DND-41 (cell line): Measurements from ENCODE around the gene L3MBTL3.

Experiments used
- ATAC-seq: fragments of 200-7000 bp; cut with Tn5 transposase; 3 replicates; pipeline ENCODE4 v1.9.1; 2021; ENCODE audit warnings: low read depth; ENCODE audit not compliant: insufficient read depth
- DNase-seq: peaks from one replicate; pipeline ENCODE4 v3.0.0-alpha.2; 2020
- H2AFZ ChIP-seq: 2 replicates; pipeline ENCODE4 v1.6.0; 2012; ENCODE audit warnings: low read depth, low read length
- H3K27ac ChIP-seq: 2 replicates; pipeline ENCODE4 v1.5.1; 2012; ENCODE audit warnings: low read length, inconsistent platforms
- H3K27me3 ChIP-seq: fragments of 200-600 bp; sonication (generic); 2 replicates; pipeline ENCODE4 v1.6.0; 2012; ENCODE audit warnings: low read length, mild to moderate bottlenecking, inconsistent platforms; ENCODE audit not compliant: insufficient read depth, poor library complexity
- H3K36me3 ChIP-seq: 2 replicates; pipeline ENCODE4 v1.5.1; 2012; ENCODE audit warnings: low read length, inconsistent platforms; ENCODE audit not compliant: insufficient read depth
- H3K4me1 ChIP-seq: 2 replicates; pipeline ENCODE4 v1.5.1; 2012; ENCODE audit warnings: mild to moderate bottlenecking, low read length; ENCODE audit not compliant: insufficient read depth
- H3K4me2 ChIP-seq: 2 replicates; pipeline ENCODE4 v1.6.0; 2012; ENCODE audit warnings: mild to moderate bottlenecking, moderate library complexity, low read length, inconsistent platforms; ENCODE audit not compliant: insufficient read depth
- H3K4me3 ChIP-seq, 2 experiments: fragments of 200-600 bp in 1 of 2; shearing (Covaris generic) in 1 of 2; 2 replicates each; pipeline ENCODE4 v1.5.1; 2012 to 2016; ENCODE audit warnings: inconsistent platforms in 2 of 2, low read length in 2 of 2, mild to moderate bottlenecking in 2 of 2, low read depth in 1 of 2, moderate library complexity in 1 of 2
- H3K79me2 ChIP-seq: 2 replicates; pipeline ENCODE4 v1.6.0; 2012; ENCODE audit warnings: low read length, inconsistent platforms; ENCODE audit not compliant: insufficient read depth
- H3K9ac ChIP-seq: 2 replicates; pipeline ENCODE4 v1.6.0; 2012; ENCODE audit warnings: low read depth, mild to moderate bottlenecking, inconsistent platforms, low read length, moderate library complexity
- H3K9me3 ChIP-seq: 2 replicates; pipeline ENCODE4 v1.5.1; 2012; ENCODE audit warnings: low read length, moderate library complexity, mild to moderate bottlenecking, inconsistent platforms; ENCODE audit not compliant: insufficient read depth, severe bottlenecking
- H4K20me1 ChIP-seq: 2 replicates; pipeline ENCODE4 v1.6.0; 2012; ENCODE audit warnings: low read length; ENCODE audit not compliant: insufficient read depth
- CTCF ChIP-seq: IDR thresholded peaks from 2 replicates; pipeline ENCODE4 v1.5.1; 2012; ENCODE audit warnings: borderline replicate concordance, low read length, moderate library complexity, mild to moderate bottlenecking; ENCODE audit not compliant: poor library complexity, severe bottlenecking; ENCODE audit errors: extremely low read depth
- EZH2 ChIP-seq: IDR thresholded peaks from 3 replicates; pipeline ENCODE4 v1.6.1; 2012; ENCODE audit warnings: borderline replicate concordance, low read depth, mild to moderate bottlenecking, moderate library complexity, low read length, inconsistent platforms; ENCODE audit not compliant: severe bottlenecking

L3MBTL3 gene

DNA sequence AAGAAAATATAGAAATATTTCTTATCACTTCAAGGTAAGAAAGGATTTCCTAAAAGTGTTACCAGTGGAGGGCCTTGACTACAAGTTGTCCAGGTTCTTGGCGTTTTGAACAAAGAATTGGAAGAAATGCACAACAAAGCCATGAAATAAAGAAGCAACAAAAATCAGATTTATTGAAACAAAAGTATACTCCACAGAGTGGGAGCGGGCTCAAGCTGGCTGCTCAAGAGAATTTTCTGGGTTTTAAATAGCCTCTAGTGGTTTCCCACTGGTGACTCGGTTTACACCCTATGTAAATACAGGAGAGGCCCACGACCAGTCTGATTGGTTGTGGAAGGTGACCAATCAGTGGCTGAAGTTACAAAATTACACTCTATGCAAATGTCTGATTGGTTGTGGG, 140.2 kb downstream of the L3MBTL3 start:
- Histone ChIP-seq H3K4me3 (no peak overlapping the region), H3K4me1 (no peaks in the 10 kb centered on the region), H3K27me3 (peaks cover 7% of the 10 kb centered on the region), H3K27ac (no peak overlapping the region), H3K9me3 (no peaks in the 10 kb centered on the region), H4K20me1 (no peaks in the 10 kb centered on the region), H2AFZ (no peak overlapping the region), H3K4me2 (no peak overlapping the region), H3K36me3 (no peaks in the 10 kb centered on the region), H3K9ac (no peak overlapping the region), H3K79me2 (no peaks in the 10 kb centered on the region)
- TF ChIP-seq EZH2 (no peak), CTCF (no peak)
- ATAC-seq (no peak), DNase-seq (no peak)

- H3K4me3 ChIP-seq = no peak overlapping the region
- no peaks in the 10 kb centered on the region for H4K20me1 ChIP-seq
- ATAC-seq = no peak
- H3K27ac ChIP-seq = no peak overlapping the region
- TF ChIP-seq EZH2 (no peak), CTCF (no peak)
- H3K79me2 ChIP-seq = no peaks in the 10 kb centered on the region
- no peaks in the 10 kb centered on the region for H3K36me3 ChIP-seq
- peaks cover 7% of the 10 kb centered on the region for H3K27me3 ChIP-seq
- no peaks in the 10 kb centered on the region for H3K4me1 ChIP-seq
- H2AFZ ChIP-seq = no peak overlapping the region
- DNase-seq = no peak
- no peak overlapping the region for H3K4me2 ChIP-seq
- no peaks in the 10 kb centered on the region for H3K9me3 ChIP-seq
- no peak overlapping the region for H3K9ac ChIP-seq
These were observed 141.6 kb downstream of the L3MBTL3 start for GRCh38 chr6:130159956-130160355.

- no peaks in the 10 kb centered on the region for H3K4me1 ChIP-seq
- no peak for ATAC-seq
- no peak for DNase-seq
- no peak overlapping the region for H3K4me3 ChIP-seq
- no peaks in the 10 kb centered on the region for H3K9me3 ChIP-seq
- H3K27me3 ChIP-seq = peaks cover 11% of the 10 kb centered on the region
- H4K20me1 ChIP-seq = no peaks in the 10 kb centered on the region
- TF ChIP-seq CTCF = no peak
- TF ChIP-seq EZH2 = no peak
- no peak overlapping the region for H3K9ac ChIP-seq
- H3K79me2 ChIP-seq = no peaks in the 10 kb centered on the region
- no peaks in the 10 kb centered on the region for H3K36me3 ChIP-seq
- H3K4me2 ChIP-seq = no peak overlapping the region
- no peak overlapping the region for H2AFZ ChIP-seq
- no peak overlapping the region for H3K27ac ChIP-seq
These were observed 143.5 kb downstream of the L3MBTL3 start for GRCh38 chr6:130161683-130162404.
